AG04449 (cell line): ENCODE measurements around the gene EML4.

Experiments used
- CTCF ChIA-PET: fragments of 350-600 bp; formaldehyde crosslinking; extraction: SDS; loops from one replicate; lab custom pipeline; 2021; ENCODE audit warnings: antibody characterized with exemption; lab: Yijun Ruan, JAX
- POLR2A ChIA-PET: fragments of 400-600, 350-600 bp; formaldehyde crosslinking; extraction: SDS; loops from one replicate; lab custom pipeline; 2020; ENCODE audit warnings: antibody characterized with exemption, inconsistent platforms; lab: Yijun Ruan, JAX
- DNase-seq: peaks from one replicate; pipeline ENCODE4 v3.0.0-alpha.2; 2010; ENCODE audit warnings: low read depth, low spot score
- H3K4me3 ChIP-seq: 2 replicates; pipeline ENCODE4 v1.5.1; 2011; ENCODE audit warnings: low read depth, mild to moderate bottlenecking, control low read depth, low read length
- TF ChIP-seq, protein P1 (sequence below): IDR thresholded peaks from one replicate; pipeline ENCODE4 v1.5.1; 2011; ENCODE audit warnings: mild to moderate bottlenecking, moderate library complexity, low read length, control low read depth, inconsistent platforms; ENCODE audit not compliant: insufficient read depth; ENCODE audit errors: missing control alignments

Gene EML4

DNA sequence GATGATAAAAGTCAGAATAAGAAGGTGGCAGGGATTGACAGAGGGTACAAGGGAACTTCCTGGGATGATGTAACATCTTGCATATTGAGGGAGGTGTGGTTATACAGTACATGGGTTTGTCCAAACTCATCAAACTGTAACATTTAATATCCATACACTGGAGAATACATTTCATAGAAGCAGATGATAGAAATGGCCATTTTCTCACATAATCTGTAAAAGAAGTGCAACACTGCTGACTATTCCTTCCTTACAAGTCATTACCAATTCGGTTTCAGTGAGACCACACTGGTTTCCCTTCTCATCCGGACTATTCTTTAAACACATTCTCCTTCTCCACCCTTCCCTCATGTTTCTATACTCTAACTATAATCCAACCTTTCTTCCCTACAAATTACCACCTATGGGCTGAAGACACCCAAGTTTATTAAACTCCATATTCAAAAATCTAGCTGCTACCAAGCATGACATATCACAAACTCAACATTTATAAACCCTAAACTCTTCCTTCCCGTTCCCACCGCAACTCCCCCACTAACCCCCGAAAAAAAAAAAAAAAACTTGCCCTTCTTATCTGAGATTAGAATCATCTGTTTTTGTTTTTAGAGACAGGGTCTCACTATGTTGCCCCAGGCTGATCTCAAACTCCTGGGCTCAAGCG is 190.3 kb downstream of the EML4 start:
- ChIA-PET CTCF (interaction anchor here (0.7 to 4.6 kb wide), 3 partner anchors 9 to 264 kb away, joined by 3 to 32 read pairs (median 4); no protein-coding TSS in a partner anchor), POLR2A (no interaction called here)
- no peak for DNase-seq
- TF ChIP-seq, protein P1, sequence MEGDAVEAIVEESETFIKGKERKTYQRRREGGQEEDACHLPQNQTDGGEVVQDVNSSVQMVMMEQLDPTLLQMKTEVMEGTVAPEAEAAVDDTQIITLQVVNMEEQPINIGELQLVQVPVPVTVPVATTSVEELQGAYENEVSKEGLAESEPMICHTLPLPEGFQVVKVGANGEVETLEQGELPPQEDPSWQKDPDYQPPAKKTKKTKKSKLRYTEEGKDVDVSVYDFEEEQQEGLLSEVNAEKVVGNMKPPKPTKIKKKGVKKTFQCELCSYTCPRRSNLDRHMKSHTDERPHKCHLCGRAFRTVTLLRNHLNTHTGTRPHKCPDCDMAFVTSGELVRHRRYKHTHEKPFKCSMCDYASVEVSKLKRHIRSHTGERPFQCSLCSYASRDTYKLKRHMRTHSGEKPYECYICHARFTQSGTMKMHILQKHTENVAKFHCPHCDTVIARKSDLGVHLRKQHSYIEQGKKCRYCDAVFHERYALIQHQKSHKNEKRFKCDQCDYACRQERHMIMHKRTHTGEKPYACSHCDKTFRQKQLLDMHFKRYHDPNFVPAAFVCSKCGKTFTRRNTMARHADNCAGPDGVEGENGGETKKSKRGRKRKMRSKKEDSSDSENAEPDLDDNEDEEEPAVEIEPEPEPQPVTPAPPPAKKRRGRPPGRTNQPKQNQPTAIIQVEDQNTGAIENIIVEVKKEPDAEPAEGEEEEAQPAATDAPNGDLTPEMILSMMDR = no peak
- peak overlapping the region; percentile 100 for H3K4me3 ChIP-seq

DNA sequence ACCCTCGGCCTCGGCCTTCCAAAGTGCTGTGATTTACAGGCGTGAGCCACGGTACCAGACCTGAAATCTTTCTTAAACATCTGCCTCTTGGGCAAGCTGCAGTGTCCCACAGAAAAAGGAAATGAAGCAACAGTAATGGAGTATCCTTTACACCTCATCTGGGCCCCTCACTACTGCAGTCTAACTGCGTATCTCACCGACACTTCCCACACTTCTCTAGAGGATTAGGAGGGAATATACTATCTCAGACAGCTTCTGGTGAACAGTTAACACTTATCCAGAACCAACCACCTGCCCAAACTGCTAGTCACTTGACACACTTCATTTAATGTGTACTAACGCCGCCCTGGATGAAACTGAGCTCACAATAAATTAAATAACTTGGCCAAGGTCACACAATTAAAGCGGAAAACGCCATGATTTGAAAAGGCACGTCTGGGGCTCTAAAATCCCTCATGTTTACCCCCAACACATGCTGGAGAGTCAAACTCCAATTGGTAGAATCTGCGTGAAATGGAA is 190.9 kb downstream of the EML4 start:
- no peak for DNase-seq
- POLR2A ChIA-PET = no interaction called here
- CTCF ChIA-PET = interaction anchor here (1.4 to 4.6 kb wide), 2 partner anchors 10 to 265 kb away, joined by 4 to 32 read pairs; no protein-coding TSS in a partner anchor
- peak overlapping the region; percentile 100 for H3K4me3 ChIP-seq
- TF ChIP-seq, protein P1 = no peak

DNA sequence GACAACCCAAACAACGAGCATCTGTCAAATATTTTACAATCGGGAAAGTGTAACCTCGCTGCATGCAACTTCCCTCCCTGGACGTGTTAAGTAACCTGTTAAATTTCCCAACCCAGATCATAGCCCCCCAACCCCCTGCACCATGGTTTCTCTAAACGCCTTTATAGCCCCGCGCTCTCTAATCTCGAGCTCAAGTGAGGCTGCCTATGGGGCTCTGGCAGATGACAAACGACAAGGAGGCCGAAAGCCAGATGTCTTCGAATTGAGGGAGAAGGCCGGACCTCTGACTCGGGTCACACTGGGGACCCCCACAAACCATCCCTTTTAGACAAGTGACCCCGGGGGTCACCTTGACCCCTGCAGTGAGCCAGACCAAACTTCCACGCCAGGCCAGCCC is 191.3 kb downstream of the EML4 start:
- DNase-seq = no peak
- peak overlapping the region; percentile 100 for H3K4me3 ChIP-seq
- TF ChIP-seq, protein P1 = no peak
- ChIA-PET POLR2A (no interaction called here), CTCF (interaction anchor here (1.4 to 4.6 kb wide), 3 partner anchors 10 to 273 kb away, joined by 4 to 32 read pairs (median 8); no protein-coding TSS in a partner anchor)

DNA sequence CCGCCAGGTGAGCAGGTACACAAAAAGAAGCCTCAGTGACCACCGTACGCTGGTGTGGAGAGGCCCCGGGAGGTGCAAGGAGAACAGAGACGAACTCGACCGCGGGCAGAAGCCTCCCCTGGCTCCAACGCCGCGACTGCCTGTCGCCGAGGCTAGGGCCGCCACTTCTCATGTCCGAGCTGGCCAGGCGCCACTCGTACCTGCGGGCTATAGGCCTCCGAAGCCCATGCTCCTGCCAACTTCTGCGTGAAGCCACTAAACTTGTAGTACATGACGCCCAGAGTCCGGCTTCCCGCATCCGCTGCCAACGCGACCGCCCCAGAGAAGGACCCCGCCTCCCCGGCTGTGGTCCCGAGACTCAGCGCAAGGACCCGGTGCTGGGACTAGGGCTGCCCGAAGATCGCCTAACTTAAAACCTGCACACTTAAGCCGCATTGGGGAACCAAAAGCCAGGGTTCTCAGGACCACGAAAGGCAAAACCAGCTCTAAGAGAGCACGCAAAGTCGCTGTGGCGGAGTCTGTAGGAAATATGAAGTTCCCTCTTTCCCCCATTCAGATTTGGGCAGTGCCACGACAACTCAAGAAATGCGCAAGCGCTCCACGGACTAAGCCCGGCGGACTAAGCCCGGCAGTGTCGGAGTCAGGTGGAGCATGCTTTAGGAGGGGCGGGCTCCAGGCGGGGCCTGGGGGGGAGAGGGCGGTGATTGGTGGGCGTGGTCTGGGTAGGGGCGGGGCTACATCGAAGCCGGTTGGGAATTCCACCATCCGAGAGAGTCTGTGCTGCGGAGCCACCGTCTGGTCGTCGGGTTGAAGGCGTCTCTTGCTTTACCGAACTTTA is 192.0 kb downstream of the EML4 start, which contains the start of gene COX7A2L:
Gene COX7A2L, minus strand, starts transcription at position 328 of the 838 bp plus-strand sequence. Its CDS starts 56 bp downstream, at position 272.
- H3K4me3 ChIP-seq = peak within 1 kb of the TSS; percentile 100
- ChIA-PET CTCF (interaction anchor here (1.4 to 4.6 kb wide), 4 partner anchors 11 to 274 kb away, joined by 4 to 32 read pairs (median 12); no protein-coding TSS in a partner anchor), POLR2A (no interaction called here)
- TF ChIP-seq, protein P1 = peak; percentile 40
- peak; percentile 82 for DNase-seq

DNA sequence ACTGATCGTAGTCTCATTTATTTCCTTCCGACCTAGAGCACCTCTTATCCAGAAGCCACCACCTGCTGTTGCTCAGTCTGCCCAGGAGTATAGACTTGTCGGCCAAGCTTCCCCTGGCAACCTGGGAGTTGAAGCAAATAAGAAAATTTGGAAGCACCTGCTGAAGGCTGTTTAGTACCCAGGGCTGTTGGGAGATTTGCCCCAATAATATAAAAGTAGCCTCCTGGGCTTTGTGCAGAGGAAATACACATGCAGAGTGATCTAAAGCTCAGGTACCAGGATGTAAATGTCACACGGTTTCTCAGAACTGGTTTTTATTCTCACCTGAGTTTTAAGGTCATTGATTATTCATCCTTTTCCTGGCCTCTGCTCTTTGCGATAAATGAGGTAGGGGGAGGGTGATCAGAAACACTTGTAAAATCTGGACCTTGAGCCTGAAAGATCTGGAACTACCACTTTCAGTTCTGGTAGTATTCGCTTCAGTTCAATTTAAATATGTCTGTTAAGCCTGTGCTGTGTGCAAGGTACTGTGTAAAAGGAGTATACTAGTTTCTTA is 192.7 kb downstream of the EML4 start:
- H3K4me3 ChIP-seq = peak overlapping the region; percentile 46
- DNase-seq = no peak
- TF ChIP-seq, protein P1 = no peak
- ChIA-PET POLR2A (no interaction called here), CTCF (interaction anchor here (2.8 to 4.6 kb wide), 3 partner anchors 267 to 275 kb away, joined by 8 to 32 read pairs (median 16); no protein-coding TSS in a partner anchor)
